Measurements from ENCODE around the gene KCNK17. TPM values are rescaled to one million over a fixed set of nuclear protein-coding genes. Genes with fewer than 3 reads are reported as not detected.

KCNK17 gene
- polyA plus RNA-seq, 1 experiment, result not detected

GRCh38 chr6:39256294-39256940 is 57.8 kb downstream of the KCNK17 start:
- DNase-seq (ENCODE audit: low read depth), result no peak
- Histone ChIP-seq H3K27me3 (ENCODE audit: control insufficient read depth, insufficient read depth, low read length) (no peaks in the 10 kb centered on the region), H3K4me3 (ENCODE audit: low read depth, low read length) (no peak overlapping the region), H3K36me3 (ENCODE audit: control insufficient read depth, insufficient read depth, low read length) (no peaks in the 10 kb centered on the region)
- CTCF ChIA-PET, result interaction anchor here (0.6 kb wide), 1 partner anchor 74 kb away, joined by 3 read pairs; no protein-coding TSS in a partner anchor
- POLR2A ChIA-PET, result no interaction called here
- TF ChIP-seq, protein P1, sequence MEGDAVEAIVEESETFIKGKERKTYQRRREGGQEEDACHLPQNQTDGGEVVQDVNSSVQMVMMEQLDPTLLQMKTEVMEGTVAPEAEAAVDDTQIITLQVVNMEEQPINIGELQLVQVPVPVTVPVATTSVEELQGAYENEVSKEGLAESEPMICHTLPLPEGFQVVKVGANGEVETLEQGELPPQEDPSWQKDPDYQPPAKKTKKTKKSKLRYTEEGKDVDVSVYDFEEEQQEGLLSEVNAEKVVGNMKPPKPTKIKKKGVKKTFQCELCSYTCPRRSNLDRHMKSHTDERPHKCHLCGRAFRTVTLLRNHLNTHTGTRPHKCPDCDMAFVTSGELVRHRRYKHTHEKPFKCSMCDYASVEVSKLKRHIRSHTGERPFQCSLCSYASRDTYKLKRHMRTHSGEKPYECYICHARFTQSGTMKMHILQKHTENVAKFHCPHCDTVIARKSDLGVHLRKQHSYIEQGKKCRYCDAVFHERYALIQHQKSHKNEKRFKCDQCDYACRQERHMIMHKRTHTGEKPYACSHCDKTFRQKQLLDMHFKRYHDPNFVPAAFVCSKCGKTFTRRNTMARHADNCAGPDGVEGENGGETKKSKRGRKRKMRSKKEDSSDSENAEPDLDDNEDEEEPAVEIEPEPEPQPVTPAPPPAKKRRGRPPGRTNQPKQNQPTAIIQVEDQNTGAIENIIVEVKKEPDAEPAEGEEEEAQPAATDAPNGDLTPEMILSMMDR (IDR thresholded peaks at IDR 0.05; ENCODE audit: insufficient read depth, low read depth, low read length), result no peak

DNA sequence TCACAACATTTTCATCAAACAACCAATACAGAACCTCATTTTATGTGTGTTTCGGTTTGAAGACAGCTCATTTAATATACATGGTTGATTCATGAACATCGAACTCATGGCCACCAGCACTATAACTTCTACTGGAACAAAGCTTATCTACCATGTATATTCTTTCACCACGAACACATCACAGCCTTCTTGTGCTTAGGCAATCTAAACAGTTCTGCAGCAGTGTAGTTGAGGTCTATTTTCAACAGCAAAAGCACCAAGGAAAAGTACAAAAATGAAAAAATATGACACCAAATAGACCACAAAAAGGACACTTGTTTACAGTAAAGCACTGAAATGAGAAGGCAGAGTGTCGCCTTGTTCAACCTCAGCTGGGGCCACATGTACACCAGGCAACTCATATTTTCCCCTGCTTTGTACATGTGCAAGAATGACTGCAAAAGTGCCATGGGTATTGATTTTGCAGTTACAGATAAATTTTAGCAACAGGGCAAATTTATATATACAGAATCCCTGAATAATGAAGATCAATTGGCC is 59.2 kb downstream of the KCNK17 start:
- no peak overlapping the region for H3K4me3 ChIP-seq (ENCODE audit: low read depth, low read length)
- DNase-seq (ENCODE audit: low read depth), result no peak
- CTCF ChIA-PET, result no interaction called here

GRCh38 chr6:39251406-39251805 is 62.8 kb downstream of the KCNK17 start:
- POLR2A ChIA-PET, result no interaction called here
- TF ChIP-seq, protein P1 (IDR thresholded peaks at IDR 0.05; ENCODE audit: insufficient read depth, low read depth, low read length), result no peak
- CTCF ChIA-PET, result no interaction called here
- H3K4me3 ChIP-seq (ENCODE audit: low read depth, low read length), result no peak overlapping the region
- no peaks in the 10 kb centered on the region for H3K36me3 ChIP-seq (ENCODE audit: control insufficient read depth, insufficient read depth, low read length)
- no peak for DNase-seq (ENCODE audit: low read depth)
- H3K27me3 ChIP-seq (ENCODE audit: control insufficient read depth, insufficient read depth, low read length), result no peaks in the 10 kb centered on the region

More for the DNA sequence above, 59.2 kb downstream of the KCNK17 start:
- TF ChIP-seq, protein P1 (IDR thresholded peaks at IDR 0.05; ENCODE audit: insufficient read depth, low read depth, low read length), result no peak
- POLR2A ChIA-PET, result interaction anchor here (0.7 kb wide), 1 partner anchor 26 kb away, joined by 3 read pairs; no protein-coding TSS in a partner anchor
- no peaks in the 10 kb centered on the region for H3K27me3 ChIP-seq (ENCODE audit: control insufficient read depth, insufficient read depth, low read length)
- no peaks in the 10 kb centered on the region for H3K36me3 ChIP-seq (ENCODE audit: control insufficient read depth, insufficient read depth, low read length)

- TF ChIP-seq, protein P1 (IDR thresholded peaks at IDR 0.05; ENCODE audit: insufficient read depth, low read depth, low read length), result no peak
- POLR2A ChIA-PET, result no interaction called here
- Histone ChIP-seq H3K4me3 (ENCODE audit: low read depth, low read length) (no peak overlapping the region), H3K36me3 (ENCODE audit: control insufficient read depth, insufficient read depth, low read length) (no peaks in the 10 kb centered on the region), H3K27me3 (ENCODE audit: control insufficient read depth, insufficient read depth, low read length) (no peaks in the 10 kb centered on the region)
- CTCF ChIA-PET, result no interaction called here
- no peak for DNase-seq (ENCODE audit: low read depth)
Measured at GRCh38 chr6:39250507-39250906, 63.7 kb downstream of the KCNK17 start.

- TF ChIP-seq, protein P1 (IDR thresholded peaks at IDR 0.05; ENCODE audit: insufficient read depth, low read depth, low read length), result no peak
- POLR2A ChIA-PET, result no interaction called here
- CTCF ChIA-PET, result interaction anchor here (1.3 kb wide), 1 partner anchor 54 kb away, joined by 3 read pairs; no protein-coding TSS in a partner anchor
- DNase-seq (ENCODE audit: low read depth), result no peak
- H3K4me3 ChIP-seq (ENCODE audit: low read depth, low read length), result no peak overlapping the region
- no peaks in the 10 kb centered on the region for H3K27me3 ChIP-seq (ENCODE audit: control insufficient read depth, insufficient read depth, low read length)
- no peaks in the 10 kb centered on the region for H3K36me3 ChIP-seq (ENCODE audit: control insufficient read depth, insufficient read depth, low read length)
Measured at GRCh38 chr6:39249278-39249677, 64.9 kb downstream of the KCNK17 start.

Other genes starting within 250 kb of the KCNK17 start
- 9.7 and 11.9 TPM in 2 replicates for gene SAYSD1, start 199.2 kb downstream of the KCNK17 start, polyA plus RNA-seq (2011; rRNA removed)
- not detected in 2 replicates for gene KCNK5, start 84.9 kb downstream of the KCNK17 start, polyA plus RNA-seq (2011; rRNA removed)
- gene KCNK16, start 8.3 kb upstream of the KCNK17 start, polyA plus RNA-seq (2011; rRNA removed), result not detected in 2 replicates